ENCODE data around the gene PRORP. TPM values are rescaled to one million over a fixed set of nuclear protein-coding genes. Genes with fewer than 3 reads are reported as not detected.

The PRORP gene
- total and polyA plus RNA-seq, 2 experiments from 2014 or later = 28.8 to 50.4 TPM

GRCh38 chr14:35163384-35163783, 41.0 kb downstream of the PRORP start (continued):
- TF ChIP-seq, protein P1, sequence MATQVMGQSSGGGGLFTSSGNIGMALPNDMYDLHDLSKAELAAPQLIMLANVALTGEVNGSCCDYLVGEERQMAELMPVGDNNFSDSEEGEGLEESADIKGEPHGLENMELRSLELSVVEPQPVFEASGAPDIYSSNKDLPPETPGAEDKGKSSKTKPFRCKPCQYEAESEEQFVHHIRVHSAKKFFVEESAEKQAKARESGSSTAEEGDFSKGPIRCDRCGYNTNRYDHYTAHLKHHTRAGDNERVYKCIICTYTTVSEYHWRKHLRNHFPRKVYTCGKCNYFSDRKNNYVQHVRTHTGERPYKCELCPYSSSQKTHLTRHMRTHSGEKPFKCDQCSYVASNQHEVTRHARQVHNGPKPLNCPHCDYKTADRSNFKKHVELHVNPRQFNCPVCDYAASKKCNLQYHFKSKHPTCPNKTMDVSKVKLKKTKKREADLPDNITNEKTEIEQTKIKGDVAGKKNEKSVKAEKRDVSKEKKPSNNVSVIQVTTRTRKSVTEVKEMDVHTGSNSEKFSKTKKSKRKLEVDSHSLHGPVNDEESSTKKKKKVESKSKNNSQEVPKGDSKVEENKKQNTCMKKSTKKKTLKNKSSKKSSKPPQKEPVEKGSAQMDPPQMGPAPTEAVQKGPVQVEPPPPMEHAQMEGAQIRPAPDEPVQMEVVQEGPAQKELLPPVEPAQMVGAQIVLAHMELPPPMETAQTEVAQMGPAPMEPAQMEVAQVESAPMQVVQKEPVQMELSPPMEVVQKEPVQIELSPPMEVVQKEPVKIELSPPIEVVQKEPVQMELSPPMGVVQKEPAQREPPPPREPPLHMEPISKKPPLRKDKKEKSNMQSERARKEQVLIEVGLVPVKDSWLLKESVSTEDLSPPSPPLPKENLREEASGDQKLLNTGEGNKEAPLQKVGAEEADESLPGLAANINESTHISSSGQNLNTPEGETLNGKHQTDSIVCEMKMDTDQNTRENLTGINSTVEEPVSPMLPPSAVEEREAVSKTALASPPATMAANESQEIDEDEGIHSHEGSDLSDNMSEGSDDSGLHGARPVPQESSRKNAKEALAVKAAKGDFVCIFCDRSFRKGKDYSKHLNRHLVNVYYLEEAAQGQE (IDR thresholded peaks at IDR 0.05; ENCODE audit: unreplicated experiment) = no peak
- TF ChIP-seq ZNF462 (CRISPR knock-in tag; IDR thresholded peaks at IDR 0.05) = no peak

- no peak overlapping the region; the same call in 1 of the 2 replicates for H3K27ac Mint-ChIP-seq
- H3K36me3 ChIP-seq (ENCODE audit: insufficient read depth) = no peaks in the 10 kb centered on the region
- no peak overlapping the region for H3K4me3 ChIP-seq
- no peaks in the 10 kb centered on the region for H3K9me2 ChIP-seq (ENCODE audit: insufficient read depth)
- no peak overlapping the region for H2AFZ ChIP-seq
- no peak overlapping the region for H3K4me3 Mint-ChIP-seq
- H3K4me1 ChIP-seq (ENCODE audit: insufficient read depth) = no peaks in the 10 kb centered on the region
- no peaks in the 10 kb centered on the region; the same call in 2 of the 3 replicates for H3K4me1 Mint-ChIP-seq
- H3K4me2 ChIP-seq = no peak overlapping the region
- no peak for DNase-seq (ENCODE audit: low spot score)
- no peaks in the 10 kb centered on the region for H3F3A ChIP-seq (replicated peaks; ENCODE audit: low read depth)
- H3K27me3 Mint-ChIP-seq (ENCODE audit: insufficient read depth, low read depth, poor library complexity) = no peaks in the 10 kb centered on the region
- ATAC-seq = no peak
- H3K79me2 ChIP-seq (replicated peaks; ENCODE audit: insufficient read depth) = no peaks in the 10 kb centered on the region
- no peak overlapping the region for H3K27ac ChIP-seq (ENCODE audit: low read depth)
- H3K27me3 ChIP-seq (ENCODE audit: insufficient read depth) = no peaks in the 10 kb centered on the region
- H4K20me1 ChIP-seq (replicated peaks; ENCODE audit: insufficient read depth) = no peaks in the 10 kb centered on the region
- no peaks in the 10 kb centered on the region; the same call in 2 of the 3 replicates for H3K9me3 Mint-ChIP-seq
- H3K36me3 Mint-ChIP-seq (ENCODE audit: low read depth) = peaks cover 13% of the 10 kb centered on the region; the same call in 2 of the 3 replicates
- no peak for TF ChIP-seq EZH2phosphoT487 (IDR thresholded peaks at IDR 0.05; ENCODE audit: unreplicated experiment)
- TF ChIP-seq CREB1 (CRISPR knock-in tag; IDR thresholded peaks at IDR 0.05; ENCODE audit: low read depth) = no peak
- no peak for TF ChIP-seq ZNF114 (CRISPR knock-in tag; IDR thresholded peaks at IDR 0.05)
- no peak for TF ChIP-seq POLR2AphosphoS5 (IDR thresholded peaks at IDR 0.05; ENCODE audit: low read depth)
- no peak for TF ChIP-seq ZNF462 (CRISPR knock-in tag; IDR thresholded peaks at IDR 0.05)
These were observed 42.5 kb downstream of the PRORP start for GRCh38 chr14:35164849-35165248.
